Fibroblast of the aortic adventitia (primary cell): Measurements from ENCODE around the gene EEF1AKMT1. TPM values are rescaled to one million over a fixed set of nuclear protein-coding genes. Genes with fewer than 3 reads are reported as not detected.

Experiments
- DNase-seq: peaks from one replicate; pipeline ENCODE4 v3.0.0-alpha.2; 2010; ENCODE audit warnings: low read depth
- H3K4me3 ChIP-seq: 2 replicates; pipeline ENCODE4 v1.5.1; 2011; ENCODE audit warnings: low read depth, mild to moderate bottlenecking, control low read depth, low read length, moderate library complexity
- total RNA-seq: library from RNA; depleted of rRNA; stranded (reverse); fragments of >200 nt; gene quantifications from 2 replicates; pipeline ENCODE4 v1.2.3, GENCODE V29; 2012; ENCODE audit warnings: low replicate concordance
- TF ChIP-seq, protein P1 (sequence below): IDR thresholded peaks from 2 replicates; pipeline ENCODE4 v1.5.1; 2011; ENCODE audit warnings: mild to moderate bottlenecking, low read length, control low read depth, inconsistent platforms; ENCODE audit not compliant: insufficient read depth

EEF1AKMT1 gene
- total RNA-seq, 1 donor, result 15.9 TPM

DNA sequence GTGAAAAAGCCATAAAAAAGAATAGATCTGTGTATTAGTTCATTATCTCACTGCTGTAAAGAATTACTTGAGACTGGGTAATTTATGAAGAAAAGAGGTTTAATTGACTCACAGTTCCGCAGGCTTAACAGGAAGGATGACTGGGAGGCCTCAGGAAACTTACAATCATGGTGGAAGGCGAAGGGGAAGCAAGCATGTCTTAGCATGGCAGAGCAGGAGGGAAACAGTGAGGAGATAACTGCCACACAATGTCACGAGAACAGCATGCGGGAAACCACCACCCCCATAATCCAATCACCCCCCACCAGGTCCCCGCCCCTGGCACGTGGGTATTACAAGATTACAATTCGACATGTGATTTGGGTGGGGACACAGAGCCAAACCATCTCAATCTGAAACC lies 39.1 kb upstream of the EEF1AKMT1 start:
- no peak for DNase-seq
- no peak overlapping the region for H3K4me3 ChIP-seq
- TF ChIP-seq, protein P1, sequence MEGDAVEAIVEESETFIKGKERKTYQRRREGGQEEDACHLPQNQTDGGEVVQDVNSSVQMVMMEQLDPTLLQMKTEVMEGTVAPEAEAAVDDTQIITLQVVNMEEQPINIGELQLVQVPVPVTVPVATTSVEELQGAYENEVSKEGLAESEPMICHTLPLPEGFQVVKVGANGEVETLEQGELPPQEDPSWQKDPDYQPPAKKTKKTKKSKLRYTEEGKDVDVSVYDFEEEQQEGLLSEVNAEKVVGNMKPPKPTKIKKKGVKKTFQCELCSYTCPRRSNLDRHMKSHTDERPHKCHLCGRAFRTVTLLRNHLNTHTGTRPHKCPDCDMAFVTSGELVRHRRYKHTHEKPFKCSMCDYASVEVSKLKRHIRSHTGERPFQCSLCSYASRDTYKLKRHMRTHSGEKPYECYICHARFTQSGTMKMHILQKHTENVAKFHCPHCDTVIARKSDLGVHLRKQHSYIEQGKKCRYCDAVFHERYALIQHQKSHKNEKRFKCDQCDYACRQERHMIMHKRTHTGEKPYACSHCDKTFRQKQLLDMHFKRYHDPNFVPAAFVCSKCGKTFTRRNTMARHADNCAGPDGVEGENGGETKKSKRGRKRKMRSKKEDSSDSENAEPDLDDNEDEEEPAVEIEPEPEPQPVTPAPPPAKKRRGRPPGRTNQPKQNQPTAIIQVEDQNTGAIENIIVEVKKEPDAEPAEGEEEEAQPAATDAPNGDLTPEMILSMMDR, result no peak

DNA sequence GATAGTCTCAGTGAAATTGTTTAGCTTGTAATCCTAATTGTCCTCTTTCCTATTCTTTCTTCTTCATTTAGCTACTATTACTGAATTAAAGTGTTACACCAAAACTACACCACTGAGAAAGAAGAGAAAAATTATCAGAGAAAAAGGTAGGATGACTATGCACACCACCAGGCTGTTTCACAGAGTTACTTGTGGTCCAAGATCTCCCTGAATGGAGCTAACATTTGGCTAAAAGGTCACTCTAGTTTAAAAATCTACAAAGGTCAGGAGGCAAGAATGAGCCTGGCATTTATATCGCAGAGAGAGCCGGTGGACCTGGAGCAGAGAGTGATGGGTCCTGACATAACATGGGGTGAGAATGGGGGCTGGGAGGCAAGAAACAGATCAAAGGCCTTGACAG lies 37.0 kb upstream of the EEF1AKMT1 start:
- no peak overlapping the region for H3K4me3 ChIP-seq
- TF ChIP-seq, protein P1, result no peak
- no peak for DNase-seq

DNA sequence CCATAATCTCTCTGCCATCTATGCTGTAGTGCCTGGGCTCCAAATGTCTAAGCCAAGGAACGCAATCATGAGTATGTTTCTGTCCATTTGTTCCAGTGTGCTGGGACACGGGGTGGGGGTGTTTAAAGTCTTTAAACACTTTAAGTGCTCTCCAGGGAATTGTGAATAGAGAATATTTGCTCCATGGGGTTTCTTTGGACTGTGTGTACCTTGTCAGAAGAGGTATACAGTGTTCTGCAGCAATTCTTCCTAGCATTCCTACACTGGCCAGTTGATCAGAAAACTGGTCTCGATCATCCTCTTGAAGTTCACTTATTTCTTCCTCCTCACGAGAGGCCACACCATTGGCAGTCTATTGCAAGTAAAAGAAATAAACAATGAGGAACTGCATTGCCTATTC lies 35.1 kb upstream of the EEF1AKMT1 start:
- TF ChIP-seq, protein P1, result no peak
- H3K4me3 ChIP-seq, result no peak overlapping the region
- DNase-seq, result no peak

DNA sequence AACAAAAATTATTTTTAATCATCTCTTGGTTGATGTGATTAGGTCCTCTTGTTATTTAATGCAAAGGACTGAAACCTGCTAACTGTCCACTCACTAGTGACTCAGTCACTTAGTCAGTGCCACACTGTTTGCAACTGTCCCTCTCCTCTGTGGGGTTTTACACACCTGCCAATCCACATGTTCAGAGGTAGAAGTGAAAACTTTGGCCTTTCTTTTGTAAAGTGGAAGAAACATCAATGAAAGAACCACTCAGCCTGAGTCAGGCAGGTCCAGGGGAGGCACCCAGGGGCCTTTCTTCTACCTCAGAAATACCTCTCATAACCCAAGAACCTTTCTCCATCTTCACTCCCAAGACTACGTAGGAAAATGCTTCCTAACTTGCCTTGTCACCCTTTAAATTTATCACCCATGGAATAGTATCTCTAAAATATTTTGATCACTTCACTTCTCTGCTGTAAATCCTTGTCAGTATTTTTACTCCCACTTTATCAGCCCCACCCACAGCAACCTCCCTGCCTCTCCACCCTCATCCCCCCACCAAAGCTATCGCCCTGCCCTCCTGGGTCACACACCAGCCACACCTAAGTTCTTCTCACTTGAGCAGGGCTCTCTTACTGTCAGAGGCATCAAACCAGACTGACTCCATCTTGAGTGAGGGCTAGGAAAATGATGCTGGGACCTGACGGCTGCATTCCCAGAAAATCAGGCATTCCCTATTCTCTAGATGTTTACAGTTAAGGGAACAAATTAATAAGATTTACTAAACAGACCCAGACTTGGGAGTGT lies 29.6 kb upstream of the EEF1AKMT1 start:
- TF ChIP-seq, protein P1, result no peak
- DNase-seq, result no peak
- no peak overlapping the region for H3K4me3 ChIP-seq

- no peak for DNase-seq
- TF ChIP-seq, protein P1, result no peak
- no peak overlapping the region for H3K4me3 ChIP-seq
Measured at GRCh38 chr13:20801707-20802106, 27.9 kb upstream of the EEF1AKMT1 start.

- TF ChIP-seq, protein P1, result no peak
- no peak overlapping the region for H3K4me3 ChIP-seq
- peak; percentile 62 for DNase-seq
Measured at GRCh38 chr13:20799726-20800416, 26.1 kb upstream of the EEF1AKMT1 start.

DNA sequence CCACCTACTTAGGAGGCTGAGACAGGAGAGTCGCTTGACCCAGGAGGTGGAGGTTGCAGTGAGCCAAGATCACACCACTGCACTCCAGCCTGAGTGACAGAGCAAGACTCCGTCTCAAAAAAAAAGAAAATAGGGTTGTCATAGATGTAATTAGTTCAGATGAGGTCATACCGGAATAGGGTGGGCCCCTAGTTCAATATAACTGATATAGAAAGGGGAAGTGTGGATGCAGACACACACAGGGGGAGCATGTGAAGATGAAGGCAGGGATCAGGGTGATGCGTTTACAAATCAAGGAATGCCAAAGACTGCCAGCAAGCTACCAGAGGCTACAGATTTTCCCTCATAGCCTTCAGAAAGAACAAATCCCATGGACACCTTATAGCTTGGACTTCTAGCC lies 24.3 kb upstream of the EEF1AKMT1 start:
- TF ChIP-seq, protein P1, result no peak
- H3K4me3 ChIP-seq, result no peak overlapping the region
- DNase-seq, result no peak
